WERI-Rb-1 (cell line): ENCODE measurements around the gene DNAH11.
A peak's percentile ranks its signal among the peaks of the same experiment; 100 is the strongest.

ENCODE experiments used
- DNase-seq: peaks from one replicate; pipeline ENCODE4 v3.0.0-alpha.2; 2020
- H3K27ac ChIP-seq: fragments of 250-450 bp; sonication (Bioruptor Pico); 2 replicates; pipeline ENCODE4 v1.5.1; 2020; ENCODE audit warnings: mild to moderate bottlenecking, moderate library complexity
- H3K27me3 ChIP-seq: fragments of 250-450 bp; sonication (Bioruptor Pico); 2 replicates; pipeline ENCODE4 v1.5.1; 2021; ENCODE audit warnings: mild to moderate bottlenecking, low read depth, moderate library complexity; ENCODE audit not compliant: insufficient read depth, severe bottlenecking
- H3K36me3 ChIP-seq: fragments of 250-450 bp; sonication (Bioruptor Pico); 2 replicates; pipeline ENCODE4 v1.5.1; 2020; ENCODE audit warnings: mild to moderate bottlenecking, moderate library complexity
- H3K4me3 ChIP-seq: 2 replicates; pipeline ENCODE4 v1.5.1; 2011; ENCODE audit warnings: low read depth, mild to moderate bottlenecking, control low read depth, low read length
- H3K9me3 ChIP-seq: fragments of 250-450 bp; sonication (Bioruptor Pico); 2 replicates; pipeline ENCODE4 v1.5.1; 2021; ENCODE audit warnings: mild to moderate bottlenecking, moderate library complexity; ENCODE audit not compliant: severe bottlenecking
- TF ChIP-seq, protein P1 (sequence below): IDR thresholded peaks from 2 replicates; pipeline ENCODE4 v1.5.1; 2011; ENCODE audit warnings: low read depth, mild to moderate bottlenecking, control low read depth, inconsistent platforms, low read length

The DNAH11 gene

GRCh38 chr7:21568762-21569161 lies 25.9 kb downstream of the DNAH11 start:
- TF ChIP-seq, protein P1, sequence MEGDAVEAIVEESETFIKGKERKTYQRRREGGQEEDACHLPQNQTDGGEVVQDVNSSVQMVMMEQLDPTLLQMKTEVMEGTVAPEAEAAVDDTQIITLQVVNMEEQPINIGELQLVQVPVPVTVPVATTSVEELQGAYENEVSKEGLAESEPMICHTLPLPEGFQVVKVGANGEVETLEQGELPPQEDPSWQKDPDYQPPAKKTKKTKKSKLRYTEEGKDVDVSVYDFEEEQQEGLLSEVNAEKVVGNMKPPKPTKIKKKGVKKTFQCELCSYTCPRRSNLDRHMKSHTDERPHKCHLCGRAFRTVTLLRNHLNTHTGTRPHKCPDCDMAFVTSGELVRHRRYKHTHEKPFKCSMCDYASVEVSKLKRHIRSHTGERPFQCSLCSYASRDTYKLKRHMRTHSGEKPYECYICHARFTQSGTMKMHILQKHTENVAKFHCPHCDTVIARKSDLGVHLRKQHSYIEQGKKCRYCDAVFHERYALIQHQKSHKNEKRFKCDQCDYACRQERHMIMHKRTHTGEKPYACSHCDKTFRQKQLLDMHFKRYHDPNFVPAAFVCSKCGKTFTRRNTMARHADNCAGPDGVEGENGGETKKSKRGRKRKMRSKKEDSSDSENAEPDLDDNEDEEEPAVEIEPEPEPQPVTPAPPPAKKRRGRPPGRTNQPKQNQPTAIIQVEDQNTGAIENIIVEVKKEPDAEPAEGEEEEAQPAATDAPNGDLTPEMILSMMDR = 0 out of 2 replicates have a peak, but pooled peaks have one; percentile 23
- DNase-seq = no peak
- no peak overlapping the region for H3K4me3 ChIP-seq
- H3K27me3 ChIP-seq = peaks cover 47% of the 10 kb centered on the region
- no peaks in the 10 kb centered on the region for H3K36me3 ChIP-seq
- no peak overlapping the region for H3K27ac ChIP-seq
- H3K9me3 ChIP-seq = no peaks in the 10 kb centered on the region

DNA sequence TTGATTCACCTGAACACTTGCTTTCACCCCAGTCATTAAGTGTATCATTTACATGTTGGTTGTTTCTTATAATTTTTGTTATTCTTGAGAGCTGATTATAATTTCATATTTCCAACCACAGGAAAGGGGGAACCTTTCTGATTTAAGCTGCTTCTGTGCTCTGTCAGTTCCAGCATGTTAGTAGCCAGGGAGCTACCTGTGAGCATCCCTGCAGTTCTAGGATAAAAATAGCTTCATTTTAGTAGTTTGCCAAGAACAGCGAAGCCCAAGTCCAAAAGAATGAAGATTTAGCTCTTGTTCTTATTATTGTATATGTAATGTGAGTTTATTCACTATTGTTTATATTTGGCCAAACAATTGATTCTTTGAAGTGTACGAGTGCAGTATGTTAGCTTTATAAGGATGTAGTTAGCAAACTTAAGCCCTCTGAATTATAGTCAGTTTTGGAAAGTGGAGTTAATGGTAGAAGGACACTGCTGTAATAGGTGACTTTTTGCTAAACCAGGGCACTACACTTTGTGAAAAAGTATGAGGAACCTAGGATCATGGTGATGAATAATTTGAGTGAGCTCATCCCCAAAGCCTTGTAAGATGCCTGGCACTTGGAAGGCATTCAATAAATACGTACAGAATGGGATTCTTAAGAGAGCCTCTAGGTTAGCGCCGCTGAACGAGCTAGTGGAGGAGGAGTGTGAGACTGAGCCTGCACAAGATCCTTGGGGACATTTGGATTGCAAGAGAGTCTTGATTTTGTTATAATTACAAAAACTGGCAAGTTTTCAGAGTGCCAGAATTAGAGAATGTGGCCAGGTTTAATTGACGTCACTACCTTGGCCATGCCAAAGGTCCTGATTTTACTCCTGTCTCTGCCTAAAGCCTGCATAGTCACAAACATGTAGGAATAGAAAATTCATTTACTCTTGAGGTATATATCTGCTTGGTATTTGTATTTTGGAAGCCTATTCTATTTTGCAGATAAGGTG lies 29.8 kb downstream of the DNAH11 start:
- H3K27ac ChIP-seq = no peak overlapping the region
- no peaks in the 10 kb centered on the region for H3K36me3 ChIP-seq
- no peak for DNase-seq
- no peaks in the 10 kb centered on the region for H3K9me3 ChIP-seq
- no peak overlapping the region for H3K4me3 ChIP-seq
- H3K27me3 ChIP-seq = peaks cover 35% of the 10 kb centered on the region
- TF ChIP-seq, protein P1 = no peak

GRCh38 chr7:21579341-21580072 lies 36.7 kb downstream of the DNAH11 start:
- H3K27me3 ChIP-seq = no peaks in the 10 kb centered on the region
- H3K27ac ChIP-seq = no peak overlapping the region
- no peaks in the 10 kb centered on the region for H3K36me3 ChIP-seq
- TF ChIP-seq, protein P1 = no peak
- H3K4me3 ChIP-seq = no peak overlapping the region
- DNase-seq = no peak
- H3K9me3 ChIP-seq = no peaks in the 10 kb centered on the region

DNA sequence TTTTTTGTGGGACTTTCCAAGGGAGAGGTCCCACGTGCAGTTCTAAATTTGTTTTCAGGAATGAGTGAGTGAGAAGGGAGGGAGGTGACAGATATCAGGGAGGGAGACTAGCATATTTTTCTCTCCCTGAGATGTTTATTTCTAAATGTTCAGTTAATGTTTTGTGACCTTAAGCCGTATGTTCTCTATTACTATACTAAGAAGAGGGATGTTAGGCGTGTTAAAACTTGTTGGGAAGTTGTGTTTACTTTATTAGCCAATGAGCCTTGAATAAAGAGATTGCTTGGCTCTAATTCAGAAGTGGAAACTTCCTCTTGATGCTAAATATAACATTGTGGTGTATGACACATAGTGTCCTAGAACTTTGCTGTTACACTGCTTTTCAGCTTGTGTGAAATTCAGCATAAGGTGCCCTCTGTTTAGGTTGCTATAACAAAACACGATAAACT lies 37.3 kb downstream of the DNAH11 start:
- no peak for DNase-seq
- TF ChIP-seq, protein P1 = no peak
- Histone ChIP-seq H3K4me3 (no peak overlapping the region), H3K27me3 (no peaks in the 10 kb centered on the region), H3K9me3 (no peaks in the 10 kb centered on the region), H3K27ac (no peak overlapping the region), H3K36me3 (no peaks in the 10 kb centered on the region)

- Histone ChIP-seq H3K9me3 (no peaks in the 10 kb centered on the region), H3K36me3 (no peaks in the 10 kb centered on the region), H3K4me3 (no peak overlapping the region), H3K27ac (no peak overlapping the region), H3K27me3 (peaks cover 4% of the 10 kb centered on the region)
- DNase-seq = no peak
- TF ChIP-seq, protein P1 = no peak
Measured at GRCh38 chr7:21585070-21585724, 42.4 kb downstream of the DNAH11 start.
